PFSK-1 (cell line): ENCODE results near the gene NDUFV1.

Experiments
- REST ChIP-seq, 2 experiments: IDR thresholded peaks; 2 replicates each; pipeline versions ENCODE4 v1.6.1 to v1.8.0; 2011 to 2012; ENCODE audit warnings: low read depth in 2 of 2, low read length in 2 of 2, control low read depth in 1 of 2, inconsistent platforms in 1 of 2, mild to moderate bottlenecking in 1 of 2, moderate library complexity in 1 of 2; ENCODE audit not compliant: insufficient read depth in 1 of 2
- SIN3A ChIP-seq: IDR thresholded peaks from 2 replicates; pipeline ENCODE4 v1.6.1; 2012; ENCODE audit warnings: mild to moderate bottlenecking, low read length, moderate library complexity, borderline replicate concordance; ENCODE audit not compliant: insufficient read depth
- TAF1 ChIP-seq: IDR thresholded peaks from 2 replicates; pipeline ENCODE4 v1.6.1; 2012; ENCODE audit warnings: low read length, control low read depth, borderline replicate concordance; ENCODE audit not compliant: insufficient read depth

GRCh38 chr11:67577951-67578350 is 28.8 kb upstream of the NDUFV1 start:
- no peak for TF ChIP-seq REST (IDR thresholded peaks at IDR 0.05; ENCODE audit: insufficient read depth in 1 of 2, low read depth in 2 of 2, low read length in 2 of 2)
- no peak for TF ChIP-seq TAF1
- TF ChIP-seq SIN3A = no peak
